CD4-positive, alpha-beta T cell (primary cell): ENCODE data around the gene CAPRIN1. TPM values are rescaled to one million over a fixed set of nuclear protein-coding genes. Genes with fewer than 3 reads are reported as not detected.
A peak's percentile ranks its signal among the peaks of the same experiment; 100 is the strongest.

Experiments
- ATAC-seq: fragments of 200-7000 bp; cut with Tn5 transposase; one replicate; pipeline ENCODE4 v1.10.0; 2022; ENCODE audit warnings: mild to moderate bottlenecking; ENCODE audit not compliant: poor library complexity
- CTCF ChIA-PET: fragments of 350-600 bp; sonication (Branson Sonifier 250); formaldehyde crosslinking; loops from one replicate; lab custom pipeline; 2021; ENCODE audit warnings: antibody characterized with exemption, inconsistent platforms; lab: Charles Lee
- POLR2A ChIA-PET: fragments of 350-600 bp; sonication (Branson Sonifier 250); formaldehyde crosslinking; loops from one replicate; lab custom pipeline; 2021; ENCODE audit warnings: antibody characterized with exemption, inconsistent platforms; lab: Charles Lee
- DNase-seq, 14 experiments: peaks; one replicate each; pipeline ENCODE4 v3.0.0-alpha.2; 2013 to 2020; ENCODE audit warnings: mixed read lengths in 2 of 14
- H3K27ac ChIP-seq, 2 donors: one replicate each; pipeline versions ENCODE4 v1.5.1 to v1.7.0; 2013; ENCODE audit warnings: low read length in 2 of 2, low read depth in 1 of 2, mild to moderate bottlenecking in 1 of 2
- H3K27me3 ChIP-seq, 2 experiments: 1 replicate in 1 of 2; 2 replicates in 1 of 2; pipeline versions ENCODE4 v1.6.1 to v1.7.0; 2013; ENCODE audit warnings: low read length in 2 of 2, control low read depth in 1 of 2, mild to moderate bottlenecking in 1 of 2, moderate library complexity in 1 of 2; ENCODE audit not compliant: insufficient read depth in 2 of 2, control insufficient read depth in 1 of 2
- H3K36me3 ChIP-seq: one replicate; pipeline ENCODE4 v1.6.1; 2013; ENCODE audit warnings: low read length, control low read depth; ENCODE audit not compliant: insufficient read depth
- H3K4me1 ChIP-seq: one replicate; pipeline ENCODE4 v1.6.1; 2013; ENCODE audit warnings: low read length, control low read depth; ENCODE audit not compliant: insufficient read depth
- H3K4me3 ChIP-seq: one replicate; pipeline ENCODE4 v1.5.1; 2013; ENCODE audit warnings: mild to moderate bottlenecking, low read length, moderate library complexity
- H3K9me3 ChIP-seq, 2 experiments: 1 replicate in 1 of 2; 2 replicates in 1 of 2; pipeline versions ENCODE4 v1.6.1 to v1.7.0; 2013; ENCODE audit warnings: low read length in 2 of 2, mild to moderate bottlenecking in 2 of 2, control low read depth in 1 of 2, moderate library complexity in 1 of 2; ENCODE audit not compliant: control insufficient read depth in 1 of 2, insufficient read depth in 1 of 2
- H3K27ac Mint-ChIP-seq: one replicate; pipeline ENCODE4 v1.8.0; 2020; ENCODE audit warnings: mixed read lengths
- H3K27me3 Mint-ChIP-seq: one replicate; pipeline ENCODE4 v1.8.0; 2021; ENCODE audit warnings: mixed read lengths
- H3K36me3 Mint-ChIP-seq: one replicate; pipeline ENCODE4 v1.8.0; 2021; ENCODE audit warnings: low read depth, mixed read lengths
- H3K4me1 Mint-ChIP-seq: one replicate; pipeline ENCODE4 v1.8.0; 2021; ENCODE audit warnings: low read depth, mixed read lengths
- H3K4me3 Mint-ChIP-seq: one replicate; pipeline ENCODE4 v1.8.0; 2020; ENCODE audit warnings: mild to moderate bottlenecking, mixed read lengths
- H3K9me3 Mint-ChIP-seq: one replicate; pipeline ENCODE4 v1.8.0; 2020; ENCODE audit warnings: mixed read lengths
- CTCF ChIP-seq: fragments of 200-600 bp; IDR thresholded peaks from one replicate; pipeline ENCODE4 v1.8.0; 2022; ENCODE audit warnings: antibody characterized with exemption, mild to moderate bottlenecking
- intact Hi-C, 2 experiments: fragments of 100-400 bp; cut with DNase I in 1 of 2; cut with micrococcal nuclease in 1 of 2; formaldehyde crosslinking; loops; one replicate each; pipeline versions ENCODE4 v1.15.1 to v1.9.0; 2023 to 2025; cut with DNase I, micrococcal nuclease
- total RNA-seq, 174 experiments: library from RNA in 2 of 174; stranded (reverse) in 2 of 174; gene quantifications; one replicate each; pipeline ENCODE4 v1.2.3 and lab custom pipeline; 2021 to 2026

The CAPRIN1 gene
- total RNA-seq, 2 experiments from 2014 or later = 107 TPM

- peak in 1 of 14 experiments; percentile 3 for DNase-seq
- Mint-ChIP-seq H3K9me3 (no peaks in the 10 kb centered on the region), H3K4me3 (peak overlapping the region; percentile 95), H3K4me1 (peaks cover 71% of the 10 kb centered on the region), H3K27me3 (peaks cover 4% of the 10 kb centered on the region), H3K27ac (peak overlapping the region; percentile 99), H3K36me3 (peaks cover 56% of the 10 kb centered on the region)
- Histone ChIP-seq H3K36me3 (peaks cover 31% of the 10 kb centered on the region), H3K4me1 (peaks cover 31% of the 10 kb centered on the region), H3K27me3 (no peaks in the 10 kb centered on the region), H3K27ac (peak overlapping the region; percentile 91 to 95), H3K4me3 (peak overlapping the region; percentile 81), H3K9me3 (no peaks in the 10 kb centered on the region)
- POLR2A ChIA-PET = interaction anchor here (0.6 to 5.8 kb wide), 23 partner anchors 11 to 810 kb away, joined by 3 to 118 read pairs (median 4); partner anchors contain the start of genes ABTB2, APIP, CAPRIN1 and CAT
- intact Hi-C loops = loop anchor here (1.0 to 10.0 kb wide), 12 partner anchors 19 to 1059 kb away; partner anchors contain the start of genes APIP (in 2 of the 2), CAPRIN1 (in 2 of the 2), PDHX (in 2 of the 2) and ABTB2 (in 1 of the 2)
- CTCF ChIA-PET = interaction anchor here (0.7 to 2.3 kb wide), 5 partner anchors 52 to 811 kb away, joined by 3 to 9 read pairs (median 8); no protein-coding TSS in a partner anchor
- TF ChIP-seq CTCF = no peak
- no peak for ATAC-seq
Measured at GRCh38 chr11:34105957-34106504, 54.5 kb downstream of the CAPRIN1 start.

GRCh38 chr11:34111722-34112270, 60.3 kb downstream of the CAPRIN1 start:
- Mint-ChIP-seq H3K27me3 (no peaks in the 10 kb centered on the region), H3K4me3 (no peak overlapping the region), H3K4me1 (peaks cover 29% of the 10 kb centered on the region), H3K27ac (no peak overlapping the region), H3K36me3 (peaks cover 86% of the 10 kb centered on the region), H3K9me3 (no peaks in the 10 kb centered on the region)
- POLR2A ChIA-PET = no interaction called here
- Histone ChIP-seq H3K4me3 (no peak overlapping the region), H3K4me1 (peaks cover 9% of the 10 kb centered on the region), H3K36me3 (peaks cover 86% of the 10 kb centered on the region), H3K9me3 (no peaks in the 10 kb centered on the region), H3K27me3 (no peaks in the 10 kb centered on the region), H3K27ac (no peak overlapping the region)
- intact Hi-C loops = loop anchor here in 1 of 2 experiments (5.0 kb wide), 1 partner anchor 61 kb away; no protein-coding TSS in a partner anchor
- CTCF ChIA-PET = interaction anchor here (1.4 kb wide), 1 partner anchor 63 kb away, joined by 5 read pairs; no protein-coding TSS in a partner anchor
- no peak for TF ChIP-seq CTCF
- ATAC-seq = no peak
- DNase-seq = no peak

GRCh38 chr11:34114014-34114413, 62.5 kb downstream of the CAPRIN1 start:
- Mint-ChIP-seq H3K9me3 (no peaks in the 10 kb centered on the region), H3K4me3 (no peak overlapping the region), H3K36me3 (peaks cover 92% of the 10 kb centered on the region), H3K27me3 (no peaks in the 10 kb centered on the region), H3K27ac (no peak overlapping the region), H3K4me1 (peaks cover 12% of the 10 kb centered on the region)
- Histone ChIP-seq H3K27ac (no peak overlapping the region), H3K9me3 (no peaks in the 10 kb centered on the region), H3K36me3 (peaks cover 98% of the 10 kb centered on the region), H3K4me3 (no peak overlapping the region), H3K4me1 (no peaks in the 10 kb centered on the region), H3K27me3 (no peaks in the 10 kb centered on the region)
- POLR2A ChIA-PET = no interaction called here
- CTCF ChIA-PET = interaction anchor here (0.8 kb wide), 1 partner anchor 17 kb away, joined by 4 read pairs; no protein-coding TSS in a partner anchor
- no peak for TF ChIP-seq CTCF
- ATAC-seq = no peak
- no peak for DNase-seq
- intact Hi-C loops = loop anchor here in 1 of 2 experiments (5.0 kb wide), 1 partner anchor 58 kb away; no protein-coding TSS in a partner anchor
